HG02798 (cell line): ENCODE data around the gene SPEM3.

Experiments
- ATAC-seq: cut with Tn5 transposase; IDR thresholded peaks from one replicate; pipeline ENCODE4 v1.9.1; 2021; ENCODE audit warnings: mild to moderate bottlenecking; ENCODE audit not compliant: unreplicated experiment, poor library complexity

Gene SPEM3

DNA sequence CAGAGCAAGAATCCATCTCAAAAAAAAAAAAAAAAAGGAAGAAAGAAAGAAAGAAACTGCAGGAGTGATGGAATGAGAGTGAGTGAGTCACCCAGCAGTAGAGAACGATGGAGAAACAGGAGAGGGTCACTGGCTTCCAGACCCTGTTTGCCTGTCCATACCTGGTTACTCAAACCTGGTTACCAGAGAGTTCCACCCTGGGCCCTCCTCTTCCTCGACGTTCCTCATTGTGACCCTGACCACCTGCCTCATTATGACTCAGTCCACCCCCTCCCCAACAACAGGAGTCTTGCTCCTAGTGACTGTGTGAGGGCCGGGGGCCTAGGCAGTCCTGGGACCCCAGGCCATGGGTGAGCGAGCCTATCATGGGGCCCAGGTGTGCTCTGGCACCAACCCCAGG is at the start of gene SPEM3:
TSS of gene SPEM3 (plus strand) at position 301 of the 400 bp plus-strand sequence. CDS start at position 347, 46 bp downstream.
- no peak for ATAC-seq

DNA sequence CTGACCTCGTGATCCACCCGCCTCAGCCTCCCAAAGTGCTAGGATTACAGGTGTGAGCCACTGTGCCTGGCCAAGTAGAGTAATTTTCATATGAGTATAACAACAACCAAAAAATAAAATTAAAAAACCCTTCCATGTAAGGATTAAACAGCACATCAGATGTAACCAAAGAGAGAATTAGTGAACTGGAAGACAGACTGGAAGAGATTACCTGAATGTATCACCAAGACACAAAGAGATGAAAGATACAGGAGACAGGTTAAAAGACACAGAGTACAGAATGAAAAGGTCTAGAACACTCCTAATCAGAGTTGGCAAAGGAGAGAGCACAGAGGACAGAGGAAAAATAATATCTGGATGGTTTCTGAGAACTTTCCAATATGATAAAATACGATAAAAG is 49.5 kb upstream of the SPEM3 start:
- no peak for ATAC-seq

DNA sequence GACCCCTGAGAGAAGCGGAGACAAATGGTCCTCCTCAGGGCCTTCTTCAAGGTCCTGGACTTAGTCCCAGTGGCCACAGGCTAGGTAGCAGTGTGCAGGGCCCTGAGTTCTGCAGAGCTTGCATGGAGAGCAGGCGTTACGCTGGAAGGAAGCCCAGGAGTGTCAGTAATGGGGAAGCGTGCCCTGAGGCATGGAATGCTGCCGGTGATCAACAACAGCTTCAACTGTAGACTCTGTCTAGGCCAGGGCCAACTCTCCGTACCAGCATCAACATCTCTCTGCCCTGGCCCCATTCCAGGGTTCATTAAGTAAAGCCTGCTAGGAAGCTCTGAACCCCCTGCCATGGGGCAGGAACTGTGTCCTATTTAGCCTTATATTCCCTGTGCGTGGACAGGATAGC is 48.3 kb upstream of the SPEM3 start:
- ATAC-seq, result no peak

DNA sequence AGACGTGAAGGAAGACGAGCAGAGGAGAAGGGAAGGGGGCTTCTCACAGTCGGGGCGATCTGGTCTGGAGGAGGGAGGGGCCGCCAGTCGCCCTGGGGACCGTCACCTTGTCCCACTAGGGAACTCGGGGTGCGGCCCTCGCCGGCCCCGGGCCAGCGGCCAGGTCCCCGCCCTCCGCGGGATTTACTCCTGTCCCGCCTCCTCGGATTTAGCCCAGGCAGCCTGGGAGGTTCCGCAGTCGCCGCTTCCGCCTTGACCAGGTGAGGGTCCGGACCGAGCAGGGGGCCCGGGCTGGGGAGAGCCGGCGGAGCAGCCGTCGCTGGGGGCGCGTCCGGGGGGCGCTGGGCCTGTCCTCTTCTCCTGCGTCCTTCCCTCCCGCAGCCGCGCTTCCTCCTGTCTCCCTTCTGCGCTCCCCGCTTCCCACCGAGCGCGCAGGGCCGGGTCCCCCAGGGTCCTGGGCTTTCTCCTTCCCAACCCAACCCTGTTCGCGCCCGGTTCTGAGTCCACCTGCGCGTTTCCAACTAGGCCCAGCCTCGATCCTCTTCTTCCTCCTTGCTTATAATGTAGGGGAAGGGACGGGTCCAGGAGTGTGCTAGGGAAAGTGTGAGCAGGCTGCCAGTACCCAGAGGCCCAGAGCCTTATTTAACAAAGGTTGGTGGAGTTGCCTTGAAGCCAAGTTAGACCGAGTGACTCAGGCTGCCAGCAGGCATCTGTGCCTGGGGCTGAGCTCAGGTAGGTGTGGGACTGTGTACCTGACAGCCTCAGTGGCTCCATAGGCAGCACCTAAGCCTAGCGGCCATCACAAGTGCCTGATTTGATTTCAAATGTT is 47.6 kb upstream of the SPEM3 start, which contains the start of gene TNK1:
TSS of gene TNK1 (plus strand) at position 235 of the 829 bp plus-strand sequence. CDS start 1,838 bp downstream, outside the sequence.
- no peak for ATAC-seq

DNA sequence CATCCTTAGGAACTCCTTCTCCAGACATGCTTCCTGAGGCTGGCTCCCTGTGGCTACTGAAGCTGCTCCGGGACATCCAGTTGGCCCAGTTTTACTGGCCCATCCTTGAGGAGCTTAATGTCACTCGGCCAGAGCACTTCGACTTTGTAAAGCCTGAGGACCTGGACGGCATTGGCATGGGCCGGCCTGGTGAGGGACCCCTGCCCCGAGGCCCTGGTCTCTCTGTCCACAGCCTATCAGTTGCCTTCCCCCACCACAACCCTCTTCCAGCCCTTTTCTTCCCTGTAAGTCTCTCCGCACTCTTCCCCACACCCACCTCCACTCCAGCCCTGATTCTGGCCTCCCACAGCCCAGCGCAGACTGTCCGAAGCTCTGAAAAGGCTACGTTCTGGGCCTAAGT is 45.8 kb upstream of the SPEM3 start:
- no peak for ATAC-seq

DNA sequence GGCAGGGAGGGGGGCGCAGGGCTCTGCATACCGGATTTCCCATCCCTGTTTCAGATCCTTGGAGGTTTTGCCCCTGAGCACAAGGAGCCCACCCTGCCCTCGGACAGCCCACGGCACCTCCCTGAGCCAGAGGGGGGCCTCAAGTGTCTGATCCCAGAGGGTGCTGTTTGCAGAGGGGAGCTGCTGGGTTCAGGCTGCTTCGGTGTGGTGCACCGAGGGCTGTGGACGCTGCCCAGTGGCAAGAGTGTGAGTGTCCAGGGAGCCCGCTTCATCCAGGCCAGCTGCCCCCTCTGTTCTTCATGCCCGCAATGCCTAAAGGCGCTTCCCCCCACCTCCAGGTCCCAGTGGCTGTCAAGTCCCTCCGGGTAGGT is 45.3 kb upstream of the SPEM3 start:
- no peak for ATAC-seq

DNA sequence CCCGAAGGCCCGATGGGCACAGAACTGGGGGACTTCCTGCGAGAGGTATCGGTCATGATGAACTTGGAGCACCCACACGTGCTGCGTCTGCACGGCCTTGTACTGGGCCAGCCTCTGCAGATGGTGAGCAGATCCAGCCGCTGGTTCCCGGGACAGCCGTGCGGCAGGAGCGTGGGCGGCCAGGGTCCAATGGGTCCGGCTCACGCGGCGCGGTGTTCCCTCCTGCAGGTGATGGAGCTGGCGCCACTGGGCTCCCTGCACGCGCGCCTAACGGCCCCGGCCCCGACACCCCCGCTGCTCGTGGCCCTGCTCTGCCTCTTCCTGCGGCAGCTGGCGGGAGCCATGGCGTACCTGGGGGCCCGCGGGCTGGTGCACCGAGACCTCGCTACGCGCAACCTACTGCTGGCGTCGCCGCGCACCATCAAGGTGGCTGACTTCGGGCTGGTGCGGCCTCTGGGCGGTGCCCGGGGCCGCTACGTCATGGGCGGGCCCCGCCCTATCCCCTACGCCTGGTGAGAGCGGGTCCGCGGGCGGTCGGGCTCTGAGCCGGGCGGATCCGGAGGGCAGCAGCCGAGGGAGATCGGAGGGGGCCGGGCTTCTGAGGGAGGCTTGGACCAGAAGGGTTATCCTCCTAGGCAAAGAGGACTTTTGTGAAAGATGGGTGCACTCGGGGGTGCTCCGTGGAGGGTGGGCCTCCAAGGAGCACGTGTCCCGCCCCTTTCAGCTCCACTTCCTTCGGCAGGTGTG is 44.7 kb upstream of the SPEM3 start:
- ATAC-seq, result peak; percentile 70

DNA sequence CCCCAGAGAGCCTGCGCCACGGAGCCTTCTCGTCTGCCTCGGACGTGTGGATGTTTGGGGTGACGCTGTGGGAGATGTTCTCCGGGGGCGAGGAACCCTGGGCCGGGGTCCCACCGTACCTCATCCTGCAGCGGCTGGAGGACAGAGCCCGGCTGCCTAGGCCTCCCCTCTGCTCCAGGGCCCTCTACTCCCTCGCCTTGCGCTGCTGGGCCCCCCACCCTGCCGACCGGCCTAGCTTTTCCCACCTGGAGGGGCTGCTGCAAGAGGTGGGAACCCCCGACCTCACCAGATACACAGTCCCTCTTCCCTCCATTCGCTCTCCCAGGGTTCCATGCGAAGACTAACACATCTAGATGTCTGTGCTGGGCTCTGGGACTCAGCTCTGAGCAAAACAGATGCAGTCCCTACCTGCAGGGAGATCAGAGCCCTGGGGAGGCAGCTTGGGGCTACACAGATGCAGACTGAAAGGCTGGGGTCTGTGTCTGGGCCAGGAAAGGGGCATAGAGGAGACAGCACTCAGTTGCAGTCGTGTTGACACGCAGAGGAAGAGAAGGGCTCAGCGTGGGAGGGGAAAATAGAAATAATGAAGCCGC is 44.1 kb upstream of the SPEM3 start:
- no peak for ATAC-seq

DNA sequence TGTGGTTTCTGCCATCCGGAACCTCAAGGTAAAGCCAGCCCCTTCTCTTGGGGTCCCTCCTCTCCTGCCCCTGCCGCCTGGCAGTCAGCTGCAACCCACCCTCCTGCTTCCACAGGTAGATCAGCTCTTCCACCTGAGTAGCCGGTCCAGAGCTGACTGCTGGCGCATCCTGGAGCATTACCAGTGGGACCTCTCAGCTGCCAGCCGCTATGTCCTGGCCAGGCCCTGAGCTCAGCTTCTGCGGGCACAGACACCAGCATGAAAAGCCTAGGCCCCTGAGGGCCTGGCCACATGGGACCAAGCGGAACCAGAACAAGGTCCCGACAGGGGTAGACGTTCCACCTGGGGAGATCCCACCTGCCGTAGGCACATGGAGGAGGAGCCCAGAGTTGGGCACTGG is 39.8 kb upstream of the SPEM3 start:
- ATAC-seq, result no peak

DNA sequence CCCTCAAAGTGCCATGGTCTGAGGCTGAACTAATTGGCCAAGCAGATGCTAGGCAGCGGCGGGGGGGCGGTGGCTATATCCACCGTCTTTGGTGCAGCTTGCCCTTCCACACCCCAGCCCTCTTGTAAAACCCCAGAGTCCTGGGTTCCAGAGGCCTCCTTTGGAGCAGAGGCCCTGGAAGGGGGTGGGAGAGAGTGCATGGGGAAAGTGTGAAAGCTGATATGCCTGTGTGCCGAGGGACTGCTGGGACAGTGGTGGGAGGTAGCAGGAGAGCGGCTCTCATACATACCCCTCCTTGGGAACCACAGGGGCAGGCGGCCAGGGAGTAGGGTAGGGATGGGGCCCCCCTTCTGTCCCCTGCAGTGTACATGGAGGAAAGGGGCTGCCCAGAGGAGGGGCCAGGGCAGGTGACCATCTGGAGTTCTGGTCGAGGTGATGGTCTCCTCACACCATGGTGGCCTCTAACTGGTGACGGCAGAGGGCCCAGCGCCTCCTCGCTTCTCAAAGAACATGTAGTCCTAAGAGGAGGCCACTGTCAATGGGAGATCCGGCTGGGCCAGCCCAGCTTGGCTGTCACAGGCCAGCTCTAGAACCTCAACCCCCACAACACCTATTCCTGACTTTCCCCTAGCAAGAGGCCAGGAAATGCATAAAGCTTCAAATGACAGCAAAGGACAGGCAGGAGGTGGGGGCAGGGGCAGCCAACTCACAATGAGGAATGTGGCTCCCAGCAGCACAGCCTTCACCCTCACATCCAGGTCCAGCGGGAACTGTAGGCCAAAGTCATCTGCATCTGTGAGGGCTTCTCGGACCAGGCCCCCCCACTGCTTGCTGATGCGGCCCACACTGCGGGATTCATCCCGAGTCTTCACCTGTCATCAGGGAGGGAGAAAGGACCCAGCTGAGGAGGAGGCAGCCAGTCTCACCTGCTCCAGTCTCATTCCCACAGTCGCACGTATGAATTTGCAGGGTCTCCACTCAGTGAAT is 38.4 kb upstream of the SPEM3 start:
- no peak for ATAC-seq

DNA sequence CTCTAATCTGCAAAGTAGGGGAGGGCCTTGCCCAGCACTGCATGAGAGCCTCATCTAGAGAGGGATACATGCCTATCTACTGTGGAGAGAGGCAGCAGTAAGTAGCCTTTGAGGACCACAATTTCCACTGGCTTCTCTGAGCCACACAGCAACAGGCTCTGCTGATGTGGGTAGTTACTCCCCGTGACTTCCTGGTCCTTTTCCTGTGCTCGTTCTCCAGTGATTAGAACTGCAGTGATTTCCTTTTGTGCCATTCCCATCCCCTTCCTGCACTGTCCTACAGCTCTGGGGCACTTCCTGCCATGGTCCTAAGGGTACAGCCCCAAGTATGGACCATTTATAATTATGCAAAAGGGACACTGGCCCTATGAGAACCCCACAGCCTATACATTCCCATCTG is 37.4 kb upstream of the SPEM3 start:
- no peak for ATAC-seq

DNA sequence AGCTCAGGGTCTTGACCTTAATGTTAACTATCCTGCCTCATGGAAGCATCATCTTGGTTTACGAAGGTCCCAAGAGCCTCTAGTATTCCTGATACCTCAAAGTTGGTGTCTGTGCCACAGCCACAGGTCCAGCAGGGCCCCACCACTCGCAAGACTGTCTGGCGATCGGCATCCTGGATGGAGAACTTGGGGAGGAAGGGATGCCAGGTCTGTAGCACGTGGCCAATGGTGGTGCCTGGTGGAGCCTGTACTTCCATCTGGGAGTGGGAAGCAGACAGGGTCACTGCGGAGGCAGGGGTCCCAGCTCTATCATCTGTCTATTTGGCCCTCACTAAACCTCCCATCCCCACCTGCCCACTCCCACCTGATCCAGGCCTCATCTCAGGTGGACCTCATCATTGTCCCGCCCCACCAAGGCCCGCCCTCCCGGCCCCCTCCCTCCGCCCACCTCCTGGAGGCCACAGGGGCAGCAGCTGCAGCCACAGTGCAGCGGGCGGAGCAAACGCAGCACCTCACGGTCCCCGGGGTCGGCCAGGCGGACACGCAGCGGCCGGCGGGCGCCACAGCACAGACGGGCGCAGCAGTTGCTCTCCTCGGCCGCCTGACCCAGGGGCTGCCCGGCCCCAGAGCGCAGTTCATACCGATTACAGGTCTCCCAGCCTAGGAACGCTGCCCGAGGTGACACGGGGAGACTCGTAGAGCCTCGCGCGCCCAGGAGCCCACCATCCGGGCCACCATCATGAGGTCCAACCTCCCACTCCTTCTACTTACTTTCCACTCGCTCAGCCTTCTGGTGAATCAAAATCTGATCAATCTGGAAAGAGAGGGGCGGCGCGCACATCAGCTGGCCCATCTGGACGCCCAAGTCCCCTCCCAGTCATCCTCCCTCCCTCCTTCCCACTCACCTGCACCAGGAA is 35.7 kb upstream of the SPEM3 start:
- no peak for ATAC-seq

DNA sequence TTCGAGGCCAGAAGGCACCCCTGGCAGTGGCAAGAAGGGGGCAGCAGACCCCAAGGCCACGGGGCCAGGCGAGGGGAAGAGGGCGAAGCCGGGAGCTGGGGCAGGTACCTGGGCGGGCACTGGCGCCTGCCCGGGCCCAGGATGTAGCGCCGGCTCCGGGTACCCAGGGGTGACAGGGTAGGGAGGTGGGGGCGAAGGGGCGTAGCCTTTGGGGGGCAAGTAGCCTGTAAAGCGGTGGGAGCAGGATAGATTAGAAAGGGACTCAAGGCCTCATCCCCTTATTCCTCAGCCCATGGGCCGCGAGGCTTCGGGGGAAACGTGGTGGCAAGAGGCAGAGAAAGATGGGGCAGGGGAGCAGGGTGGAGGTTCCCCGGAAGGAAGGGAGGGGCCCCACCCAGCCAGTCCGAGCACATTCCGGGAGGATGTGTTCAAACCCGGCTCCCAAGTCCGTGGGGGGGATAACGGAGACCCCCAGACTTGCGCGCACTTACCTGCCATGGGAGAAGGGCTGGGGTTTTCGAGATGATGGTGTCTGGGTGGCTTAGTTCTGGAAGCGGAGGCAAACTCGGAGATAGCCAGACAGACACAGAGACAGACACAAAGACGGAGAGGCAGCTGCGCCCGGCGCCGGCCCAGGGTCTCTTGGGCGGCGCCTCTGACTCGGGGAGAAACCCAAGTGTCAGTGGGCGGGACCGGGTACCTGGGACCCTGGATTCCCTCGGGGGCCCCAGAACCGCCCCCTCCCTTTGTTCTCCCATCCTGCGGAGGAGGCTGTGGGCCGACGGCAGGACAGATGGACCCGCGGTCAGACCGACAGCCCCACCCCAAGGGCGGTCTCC is 34.8 kb upstream of the SPEM3 start:
- ATAC-seq, result peak; percentile 50

DNA sequence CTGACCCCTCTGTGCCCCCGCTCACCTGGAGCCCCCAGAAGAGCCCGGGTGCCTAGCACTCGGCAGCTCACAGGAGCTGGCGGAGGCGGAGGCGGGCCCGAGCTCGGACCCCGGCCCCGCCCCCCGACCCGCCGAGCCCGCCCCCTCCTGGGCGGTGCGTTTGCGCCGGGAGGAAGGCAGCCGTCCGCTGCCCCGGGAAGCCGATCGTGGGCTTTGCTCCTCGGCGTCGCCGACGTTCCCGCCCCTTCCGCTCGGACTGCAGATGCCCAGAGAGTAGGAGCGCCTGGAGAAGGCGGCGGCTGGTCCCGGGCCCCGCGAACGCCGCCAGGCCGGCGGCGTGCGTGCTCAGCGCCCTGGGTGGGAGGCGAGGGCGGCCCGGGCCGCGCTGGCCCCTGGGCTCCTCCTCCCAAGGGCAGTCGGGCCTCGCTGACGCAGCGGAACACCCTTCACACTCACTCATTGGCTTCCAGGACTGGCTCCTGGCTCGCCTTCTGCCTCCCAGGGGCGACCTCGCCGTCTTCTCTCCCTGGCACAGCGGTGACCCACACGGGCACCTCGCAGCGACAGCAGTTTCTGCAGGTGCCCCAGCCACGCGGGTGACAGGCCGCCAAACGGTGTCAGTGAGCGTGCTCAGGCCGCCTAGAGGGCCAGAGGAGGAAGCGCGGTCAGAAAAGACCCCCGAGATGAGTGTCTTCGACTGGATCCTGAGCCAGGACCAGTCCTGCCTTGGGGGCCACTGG is 34.0 kb upstream of the SPEM3 start, which contains the start of gene PLSCR3:
TSS of gene PLSCR3 (minus strand) at position 74 of the 740 bp plus-strand sequence. CDS start 415 bp downstream, outside the sequence.
- peak; percentile 81 for ATAC-seq

DNA sequence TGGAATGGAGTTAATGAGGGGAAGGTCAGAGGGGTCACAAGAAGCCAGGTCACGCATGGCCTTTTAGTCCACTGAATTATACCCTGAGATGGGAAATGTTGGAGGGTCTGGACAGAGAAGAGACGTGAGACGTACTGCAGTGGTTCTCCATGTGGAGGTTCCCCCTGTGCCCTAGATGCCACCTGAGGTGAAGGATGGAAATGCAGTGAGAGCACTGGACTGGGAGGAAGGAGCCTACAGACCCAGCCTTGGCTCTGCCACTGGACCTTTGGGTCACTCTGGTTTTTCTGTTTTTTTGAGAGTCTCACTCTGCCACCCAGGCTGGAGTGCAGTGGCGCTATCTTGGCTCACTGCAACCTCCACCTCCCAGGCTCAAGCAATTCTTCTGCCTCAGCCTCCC is 32.5 kb upstream of the SPEM3 start:
- ATAC-seq, result no peak

DNA sequence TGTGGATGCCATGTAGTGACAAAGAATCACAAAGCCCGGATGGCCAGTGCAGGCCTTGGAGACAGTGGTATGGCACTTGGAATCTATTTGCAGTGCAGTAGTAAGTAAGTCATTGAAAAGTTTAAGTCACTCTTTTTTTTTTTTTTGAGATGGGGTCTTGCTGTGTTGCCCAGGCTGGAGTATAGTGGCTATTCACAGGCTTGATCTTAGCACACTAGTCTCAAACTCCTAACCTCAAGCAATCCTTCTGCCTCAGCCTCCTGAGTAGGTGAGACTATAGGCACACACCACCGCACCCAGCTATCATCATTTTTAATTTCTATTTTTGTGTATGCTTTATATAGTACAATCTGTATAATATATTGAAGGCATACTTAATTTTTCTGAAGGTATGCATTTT is 30.0 kb upstream of the SPEM3 start:
- ATAC-seq, result no peak

DNA sequence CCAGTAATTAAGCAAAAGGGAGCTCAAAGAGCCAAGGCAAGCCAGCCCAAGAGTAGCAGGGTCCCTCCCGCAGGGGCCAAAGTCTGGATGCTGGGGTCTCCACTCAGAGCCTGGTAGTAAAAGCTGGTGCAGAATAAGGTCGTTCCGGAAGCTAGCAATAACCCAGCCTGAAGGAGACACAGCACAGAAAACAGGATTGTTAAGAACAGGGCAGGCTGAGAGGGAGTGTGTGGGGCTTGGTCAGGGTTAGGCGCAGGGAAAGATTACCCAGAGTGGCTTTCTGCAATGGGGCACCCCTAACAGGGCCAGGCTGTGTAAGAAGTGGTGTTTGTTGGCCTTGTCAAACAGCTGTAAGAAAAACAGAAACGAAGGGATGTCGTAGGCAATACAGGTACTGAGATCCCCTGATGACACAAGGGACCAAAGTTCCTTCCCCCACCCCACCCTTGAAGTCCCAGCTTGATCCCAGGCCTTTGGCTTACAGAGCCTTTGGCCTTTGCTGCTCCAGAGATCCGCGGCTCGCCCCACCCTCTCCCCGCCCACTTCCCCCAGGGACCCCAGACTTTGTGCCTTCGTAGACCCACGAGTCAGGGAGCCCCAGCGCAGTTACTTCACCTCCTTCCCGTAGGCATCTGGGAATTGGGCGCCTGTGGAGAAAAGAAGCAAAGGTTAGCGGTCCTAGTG is 25.5 kb upstream of the SPEM3 start:
- no peak for ATAC-seq
